B cell (primary cell): ENCODE measurements around the gene MYOD1. TPM values are rescaled to one million over a fixed set of nuclear protein-coding genes. Genes with fewer than 3 reads are reported as not detected.

Experiments used
- ATAC-seq: fragments of 200-7000 bp; cut with Tn5 transposase; one replicate; pipeline ENCODE4 v1.10.0; 2021; ENCODE audit warnings: low read depth, mild to moderate bottlenecking, moderate number of reproducible peaks, moderate library complexity
- CTCF ChIA-PET: fragments of 350-600 bp; sonication (Branson Sonifier 250); formaldehyde crosslinking; loops from one replicate; lab custom pipeline; 2021; ENCODE audit warnings: antibody characterized with exemption, inconsistent platforms; lab: Charles Lee
- POLR2A ChIA-PET: fragments of 350-600 bp; sonication (Branson Sonifier 250); formaldehyde crosslinking; loops from one replicate; lab custom pipeline; 2021; ENCODE audit warnings: antibody characterized with exemption; lab: Charles Lee
- DNase-seq: peaks from one replicate; pipeline ENCODE4 v3.0.0; 2013
- H2AFZ ChIP-seq: 2 replicates; pipeline ENCODE4 v1.6.1; 2012; ENCODE audit warnings: mild to moderate bottlenecking, low read depth, low read length; ENCODE audit not compliant: insufficient read depth, poor library complexity, severe bottlenecking
- H3K27ac ChIP-seq, 2 donors: 1 replicate in 1 of 2; 2 replicates in 1 of 2; pipeline ENCODE4 v1.5.1; 2012 to 2013; ENCODE audit warnings: low read length in 2 of 2, mild to moderate bottlenecking in 2 of 2, moderate library complexity in 1 of 2
- H3K27me3 ChIP-seq, 4 experiments: fragments of 200-600 bp in 1 of 4; sonication (generic) in 1 of 4; replicated peaks in 1 of 4; 1 replicate in 2 of 4; 2 replicates in 2 of 4; pipeline versions ENCODE4 v1.6.1 to v1.7.0; 2013 to 2016; ENCODE audit warnings: low read length in 3 of 4, mild to moderate bottlenecking in 2 of 4, mixed read lengths in 1 of 4, moderate library complexity in 1 of 4; ENCODE audit not compliant: insufficient read depth in 4 of 4, control insufficient read depth in 3 of 4; ENCODE audit errors: control extremely low read depth in 1 of 4
- H3K36me3 ChIP-seq, 2 experiments: replicated peaks in 1 of 2; 1 replicate in 1 of 2; 2 replicates in 1 of 2; pipeline versions ENCODE4 v1.6.1 to v1.7.1; 2013; ENCODE audit warnings: low read length in 1 of 2; ENCODE audit not compliant: insufficient read depth in 2 of 2, control insufficient read depth in 1 of 2; ENCODE audit errors: control extremely low read depth in 1 of 2, extremely low read depth in 1 of 2
- H3K4me1 ChIP-seq, 2 donors: fragments of 200-600 bp in 1 of 2; sonication (generic) in 1 of 2; 1 replicate in 1 of 2; 2 replicates in 1 of 2; pipeline versions ENCODE4 v1.5.1 to v1.6.1; 2013 to 2017; ENCODE audit warnings: low read length in 2 of 2; ENCODE audit not compliant: control insufficient read depth in 2 of 2, insufficient read depth in 2 of 2
- H3K4me2 ChIP-seq: replicated peaks from 2 replicates; pipeline ENCODE3; 2012; ENCODE audit warnings: mild to moderate bottlenecking, low read depth, low read length; ENCODE audit not compliant: poor library complexity, severe bottlenecking
- H3K4me3 ChIP-seq, 5 experiments: fragments of 200-600 bp in 1 of 5; sonication (generic) in 1 of 5; 1 replicate in 3 of 5; 2 replicates in 2 of 5; pipeline versions ENCODE4 v1.5.1 to v1.7.0; 2011 to 2016; ENCODE audit warnings: low read length in 4 of 5, mild to moderate bottlenecking in 4 of 5, low read depth in 2 of 5, control low read depth in 1 of 5, moderate library complexity in 1 of 5; ENCODE audit not compliant: insufficient read depth in 1 of 5; ENCODE audit errors: control extremely low read depth in 1 of 5, extremely low read depth in 1 of 5
- H3K79me2 ChIP-seq: fragments of 200-600 bp; sonication (generic); one replicate; pipeline ENCODE4 v1.6.0; 2016; ENCODE audit warnings: low read length; ENCODE audit not compliant: control insufficient read depth, insufficient read depth
- H3K9ac ChIP-seq: fragments of 200-600 bp; sonication (generic); 2 replicates; pipeline ENCODE4 v1.6.1; 2017; ENCODE audit warnings: mild to moderate bottlenecking, low read length, moderate library complexity
- H3K9me3 ChIP-seq, 3 donors: one replicate each; pipeline versions ENCODE4 v1.6.1 to v1.7.1; 2013; ENCODE audit warnings: low read length in 2 of 3; ENCODE audit not compliant: control insufficient read depth in 2 of 3, insufficient read depth in 1 of 3; ENCODE audit errors: control extremely low read depth in 1 of 3
- H4K20me1 ChIP-seq: 2 replicates; pipeline ENCODE4 v1.6.0; 2012; ENCODE audit warnings: mild to moderate bottlenecking, low read length; ENCODE audit not compliant: insufficient read depth, control insufficient read depth, poor library complexity, severe bottlenecking
- H3K27ac Mint-ChIP-seq: one replicate; pipeline ENCODE4 v1.8.0; 2021; ENCODE audit warnings: mixed read lengths
- H3K27me3 Mint-ChIP-seq: one replicate; pipeline ENCODE4 v1.8.0; 2021; ENCODE audit warnings: mixed read lengths
- H3K4me1 Mint-ChIP-seq: one replicate; pipeline ENCODE4 v1.8.0; 2021; ENCODE audit warnings: mixed read lengths
- H3K4me3 Mint-ChIP-seq: one replicate; pipeline ENCODE4 v1.8.0; 2021; ENCODE audit warnings: mixed read lengths
- H3K9me3 Mint-ChIP-seq: one replicate; pipeline ENCODE4 v1.8.0; 2022; ENCODE audit warnings: mixed read lengths; ENCODE audit not compliant: insufficient read depth
- CTCF ChIP-seq: fragments of 200-600 bp; IDR thresholded peaks from one replicate; pipeline ENCODE4 v1.8.0; 2022; ENCODE audit warnings: antibody characterized with exemption, mild to moderate bottlenecking
- EZH2 ChIP-seq: IDR thresholded peaks from 2 replicates; pipeline ENCODE4 v1.6.1; 2012; ENCODE audit warnings: borderline replicate concordance, low read depth, mild to moderate bottlenecking, moderate library complexity, low read length; ENCODE audit not compliant: insufficient read depth, poor library complexity, severe bottlenecking
- WGBS: methylation state at CpG from one replicate; pipeline ENCODE4 v1.1.5; 2013; ENCODE audit warnings: missing lambda C conversion rate; ENCODE audit not compliant: insufficient coverage; 5-methylcytosine and 5-hydroxymethylcytosine counted together
- intact Hi-C: fragments of 100-400 bp; cut with micrococcal nuclease; formaldehyde crosslinking; loops from one replicate; pipeline ENCODE4 v1.10.0; 2022
- polyA plus RNA-seq: library from polyadenylated mRNA; depleted of rRNA; stranded (reverse); fragments of >200 nt; gene quantifications from 2 replicates; pipeline ENCODE4 v1.2.3, GENCODE V29; 2012
- total RNA-seq, 2 donors: library from RNA; stranded (reverse); fragments of 120-200 nt in 1 of 2; gene quantifications; 1 replicate in 1 of 2; 2 replicates in 1 of 2; pipeline versions ENCODE4 v1.2.3 to v1.2.4, GENCODE V29; 2013 to 2022

MYOD1 gene
- total and polyA plus RNA-seq, 2 donors (not counting 1 experiment from before 2014, with no cell fraction given), result not detected

GRCh38 chr11:17694494-17695110, 24.8 kb upstream of the MYOD1 start:
- Mint-ChIP-seq H3K27ac (no peak overlapping the region), H3K9me3 (no peaks in the 10 kb centered on the region), H3K4me1 (peaks cover 4% of the 10 kb centered on the region), H3K27me3 (peaks cover 50% of the 10 kb centered on the region), H3K4me3 (no peak overlapping the region)
- H3K27ac ChIP-seq, result no peak overlapping the region
- intact Hi-C loops, result no loop called here
- H3K9ac ChIP-seq, result no peak overlapping the region
- no peak for DNase-seq
- 92% methylated on average over 8 of the region's 10 CpGs for WGBS
- ATAC-seq, result no peak
- no peaks in the 10 kb centered on the region for H3K9me3 ChIP-seq
- CTCF ChIA-PET, result no interaction called here
- POLR2A ChIA-PET, result no interaction called here
- no peaks in the 10 kb centered on the region for H3K36me3 ChIP-seq
- no peak overlapping the region for H3K4me2 ChIP-seq
- H3K4me3 ChIP-seq, result no peak overlapping the region
- H3K27me3 ChIP-seq, result peaks cover 0 to 43% (median 10%) of the 10 kb centered on the region in 4 experiments
- no peaks in the 10 kb centered on the region for H4K20me1 ChIP-seq
- no peaks in the 10 kb centered on the region for H3K4me1 ChIP-seq
- no peaks in the 10 kb centered on the region for H3K79me2 ChIP-seq
- H2AFZ ChIP-seq, result no peak overlapping the region
- no peak for TF ChIP-seq EZH2
- TF ChIP-seq CTCF, result no peak
